Endometrium (tissue), 2 donors: ENCODE results near the gene GM2A.
"Not testable (repeated sequence)": the region's sequence is repeated elsewhere in the genome, so short reads cannot be mapped to it uniquely, and the experiment has no call there.

Source experiments
- FAIRE-seq: peaks from 2 replicates; lab custom pipeline; 2012; peaks lifted over from hg19 to GRCh38; lab: Jason Lieb, UNC
- donor health status: control.
- donor health status: control.

The GM2A gene

GRCh38 chr5:151228986-151229385 is 24.0 kb upstream of the GM2A start:
- no peak for FAIRE-seq

GRCh38 chr5:151230048-151230680 is 22.8 kb upstream of the GM2A start:
- FAIRE-seq: no peak

- FAIRE-seq: no peak
Observed at GRCh38 chr5:151231359-151231758, 21.6 kb upstream of the GM2A start.

GRCh38 chr5:151233616-151234085 is 19.3 kb upstream of the GM2A start:
- FAIRE-seq: no peak

GRCh38 chr5:151234476-151235238 is 18.3 kb upstream of the GM2A start:
- no peak for FAIRE-seq

- FAIRE-seq: not testable (repeated sequence)
Observed at GRCh38 chr5:151235239-151235571, 17.8 kb upstream of the GM2A start.

GRCh38 chr5:151236888-151237287 is 16.1 kb upstream of the GM2A start:
- FAIRE-seq: no peak

- no peak for FAIRE-seq
Observed at GRCh38 chr5:151237685-151238084, 15.3 kb upstream of the GM2A start.

GRCh38 chr5:151238303-151238741 is 14.7 kb upstream of the GM2A start:
- no peak for FAIRE-seq

- FAIRE-seq: peak; percentile 75
Observed at GRCh38 chr5:151239237-151239861, 13.6 kb upstream of the GM2A start.

GRCh38 chr5:151240268-151240835 is 12.6 kb upstream of the GM2A start:
- not testable (repeated sequence) for FAIRE-seq

GRCh38 chr5:151240924-151241635 is 11.9 kb upstream of the GM2A start:
- FAIRE-seq: no peak

- no peak for FAIRE-seq
Observed at GRCh38 chr5:151243127-151243526, 9.9 kb upstream of the GM2A start.

- no peak for FAIRE-seq
Observed at GRCh38 chr5:151243564-151243963, 9.4 kb upstream of the GM2A start.

- FAIRE-seq: no peak
Observed at GRCh38 chr5:151244206-151244605, 8.8 kb upstream of the GM2A start.

- no peak for FAIRE-seq
Observed at GRCh38 chr5:151245680-151246219, 7.2 kb upstream of the GM2A start.

- no peak for FAIRE-seq
Observed at GRCh38 chr5:151248651-151249050, 4.3 kb upstream of the GM2A start.

GRCh38 chr5:151249281-151249680 is 3.7 kb upstream of the GM2A start:
- FAIRE-seq: no peak

- no peak for FAIRE-seq
Observed at GRCh38 chr5:151250346-151251000, 2.5 kb upstream of the GM2A start.

GRCh38 chr5:151251001-151251551 is 1.9 kb upstream of the GM2A start:
- no peak for FAIRE-seq

- FAIRE-seq: no peak
Observed at GRCh38 chr5:151251621-151252020, 1.4 kb upstream of the GM2A start.
